ENCODE measurements around the gene SCAF1.

DNA sequence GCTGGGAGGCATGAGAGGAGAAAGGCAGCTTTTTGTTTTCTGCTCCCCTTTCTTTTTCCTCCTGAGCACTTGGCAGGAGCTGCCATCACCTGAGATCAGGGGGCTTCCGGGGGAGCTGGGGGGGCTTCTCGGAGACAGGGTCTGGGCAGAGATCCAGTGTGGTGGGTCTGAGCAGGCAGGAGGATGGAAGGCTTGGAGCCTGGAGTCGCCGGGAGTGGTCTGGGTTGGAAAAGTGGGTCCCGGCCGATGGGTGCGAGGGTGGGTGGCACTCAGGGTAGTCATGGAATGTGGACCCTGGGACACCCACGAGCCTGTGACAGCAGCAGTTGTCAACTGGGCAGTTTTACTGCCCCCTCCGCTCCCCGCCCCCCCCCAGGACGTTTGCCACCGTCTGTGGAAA, 45.1 kb downstream of the SCAF1 start:
- TF ChIP-seq ZNF274 (IDR thresholded peaks at IDR 0.05; ENCODE audit: low read depth, low read length), result no peak
- no peak for TF ChIP-seq YY1 (IDR thresholded peaks at IDR 0.05; ENCODE audit: insufficient read depth, insufficient read length)

Data from NT2/D1 (cell line).